Measurements from ENCODE around the gene SYNDIG1L.

- no peak for TF ChIP-seq MXD1 (CRISPR knock-in tag; IDR thresholded peaks at IDR 0.05)
- TF ChIP-seq SMC3 (IDR thresholded peaks at IDR 0.05; ENCODE audit: low read length), result no peak
- no peak for TF ChIP-seq AKAP8 (CRISPR knock-in tag; IDR thresholded peaks at IDR 0.05)
- TF ChIP-seq CTCF (CRISPR knock-in tag; IDR thresholded peaks at IDR 0.05), result no peak
- no peak for TF ChIP-seq USF2 (IDR thresholded peaks at IDR 0.05; ENCODE audit: low read depth, low read length)
- no peak for TF ChIP-seq USF2 (CRISPR knock-in tag; IDR thresholded peaks at IDR 0.05; ENCODE audit: borderline replicate concordance)
- TF ChIP-seq NR1H2 (CRISPR knock-in tag; IDR thresholded peaks at IDR 0.05; ENCODE audit: borderline replicate concordance, low read depth), result no peak
- no peak for TF ChIP-seq ZNF546 (CRISPR knock-in tag; conservative IDR thresholded peaks at IDR 0.05)
These were observed 16.6 kb downstream of the SYNDIG1L start for GRCh38 chr14:74409441-74409840.
